Large intestine (tissue), 3 donors: ENCODE data around the gene CORIN. TPM values are rescaled to one million over a fixed set of nuclear protein-coding genes. Genes with fewer than 3 reads are reported as not detected.

ENCODE experiments used
- DNase-seq, 2 donors: peaks; one replicate each; pipeline versions ENCODE4 v3.0.0 to v3.0.0-alpha.2; 2013
- H3K27ac ChIP-seq: one replicate; pipeline ENCODE4 v1.5.1; 2013; ENCODE audit warnings: low read length
- H3K27me3 ChIP-seq: 2 replicates; pipeline ENCODE4 v1.6.1; 2013; ENCODE audit warnings: low read length; ENCODE audit not compliant: control insufficient read depth, insufficient read depth
- H3K36me3 ChIP-seq: 2 replicates; pipeline ENCODE4 v1.6.1; 2013; ENCODE audit warnings: low read length; ENCODE audit not compliant: control insufficient read depth, insufficient read depth
- H3K4me1 ChIP-seq: one replicate; pipeline ENCODE4 v1.6.1; 2013; ENCODE audit warnings: low read length; ENCODE audit not compliant: control insufficient read depth, insufficient read depth
- H3K4me3 ChIP-seq: one replicate; pipeline ENCODE4 v1.5.1; 2013; ENCODE audit warnings: low read length
- H3K9me3 ChIP-seq: one replicate; pipeline ENCODE4 v1.6.1; 2013; ENCODE audit warnings: mild to moderate bottlenecking, low read depth, low read length, moderate library complexity; ENCODE audit not compliant: control insufficient read depth
- WGBS: methylation state at CpG from one replicate; pipeline ENCODE4 v1.1.5; 2013; ENCODE audit warnings: low lambda C conversion rate; ENCODE audit not compliant: insufficient coverage; 5-methylcytosine and 5-hydroxymethylcytosine counted together
- polyA plus RNA-seq: library from polyadenylated mRNA; unstranded; fragments of 120-200 nt; gene quantifications from one replicate; pipeline ENCODE4 v1.2.1, GENCODE V29; 2013

CORIN gene
- polyA plus RNA-seq, 1 donor: 0.42 TPM

DNA sequence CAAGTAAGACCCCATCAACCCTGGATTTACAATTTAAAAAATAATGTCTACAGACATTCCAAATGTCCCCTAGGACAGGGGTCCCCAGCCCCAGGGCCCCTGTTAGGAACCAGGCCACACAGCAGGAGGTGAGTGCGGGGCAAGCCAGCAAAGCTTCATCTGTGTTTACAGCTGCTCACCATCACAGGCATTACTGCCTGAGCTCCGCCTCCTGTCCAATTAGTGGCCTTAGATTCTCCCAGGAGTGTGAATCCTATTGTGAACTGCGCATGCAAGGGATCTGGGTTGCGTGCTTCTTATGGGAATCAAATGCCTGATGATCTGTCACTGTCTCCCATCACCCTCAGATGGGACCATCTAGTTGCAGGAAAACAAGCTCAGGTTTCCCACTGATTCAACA lies 206.7 kb downstream of the CORIN start:
- no CpG with 5 or more reads among the region's 4 CpGs for WGBS
- H3K36me3 ChIP-seq: no peaks in the 10 kb centered on the region
- no peaks in the 10 kb centered on the region for H3K27me3 ChIP-seq

DNA sequence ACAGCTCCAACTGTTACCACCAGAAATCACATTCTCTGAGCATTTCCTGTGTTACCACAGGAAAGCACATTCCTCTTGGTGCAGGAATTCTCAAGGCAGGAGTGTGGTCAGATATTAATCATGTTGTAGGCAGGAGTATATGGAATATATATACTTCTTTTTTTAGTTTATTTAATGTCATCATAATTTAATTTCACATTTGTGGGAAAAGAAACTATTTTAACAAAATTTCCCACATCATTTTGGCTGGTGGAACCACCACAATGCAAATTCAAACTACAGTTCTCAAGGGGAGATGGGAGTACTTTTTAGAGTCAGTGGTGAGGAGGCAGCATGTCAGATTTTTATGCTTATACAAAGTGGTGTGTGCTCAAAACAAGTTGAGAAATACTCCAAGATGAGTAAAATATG lies 213.8 kb downstream of the CORIN start:
- H3K27ac ChIP-seq: no peak overlapping the region
- DNase-seq: no peak
- H3K36me3 ChIP-seq: no peaks in the 10 kb centered on the region
- H3K4me3 ChIP-seq: no peak overlapping the region
- H3K4me1 ChIP-seq: no peaks in the 10 kb centered on the region
- H3K9me3 ChIP-seq: no peaks in the 10 kb centered on the region
- H3K27me3 ChIP-seq: no peaks in the 10 kb centered on the region

More for the DNA sequence above, 206.7 kb downstream of the CORIN start:
- no peak overlapping the region for H3K4me3 ChIP-seq
- H3K9me3 ChIP-seq: no peaks in the 10 kb centered on the region
- no peaks in the 10 kb centered on the region for H3K4me1 ChIP-seq
- no peak for DNase-seq
- no peak overlapping the region for H3K27ac ChIP-seq

DNA sequence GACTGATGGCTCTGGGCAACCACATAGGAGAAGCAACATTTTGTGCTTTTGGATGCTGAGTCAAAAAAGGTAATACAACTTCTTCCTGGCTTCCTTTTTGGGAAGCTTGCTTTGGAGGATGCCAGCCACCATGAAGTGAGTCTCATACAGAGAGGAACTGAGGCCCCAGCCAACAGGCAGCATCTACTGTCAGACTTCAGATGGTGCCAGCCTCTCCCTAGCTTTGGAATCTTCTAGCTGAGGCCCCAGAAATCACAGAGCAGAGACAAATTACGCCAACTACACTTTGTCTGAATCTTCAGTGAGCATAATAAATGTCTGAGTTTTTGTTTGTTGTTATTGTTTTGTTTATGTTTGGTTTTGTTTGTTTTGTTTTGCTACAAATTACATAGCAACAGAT lies 216.7 kb downstream of the CORIN start:
- Histone ChIP-seq H3K36me3 (no peaks in the 10 kb centered on the region), H3K27me3 (no peaks in the 10 kb centered on the region), H3K27ac (no peak overlapping the region), H3K4me3 (no peak overlapping the region), H3K4me1 (no peaks in the 10 kb centered on the region), H3K9me3 (no peaks in the 10 kb centered on the region)
- no peak for DNase-seq
- no CpG with 5 or more reads among the region's 1 CpG for WGBS

DNA sequence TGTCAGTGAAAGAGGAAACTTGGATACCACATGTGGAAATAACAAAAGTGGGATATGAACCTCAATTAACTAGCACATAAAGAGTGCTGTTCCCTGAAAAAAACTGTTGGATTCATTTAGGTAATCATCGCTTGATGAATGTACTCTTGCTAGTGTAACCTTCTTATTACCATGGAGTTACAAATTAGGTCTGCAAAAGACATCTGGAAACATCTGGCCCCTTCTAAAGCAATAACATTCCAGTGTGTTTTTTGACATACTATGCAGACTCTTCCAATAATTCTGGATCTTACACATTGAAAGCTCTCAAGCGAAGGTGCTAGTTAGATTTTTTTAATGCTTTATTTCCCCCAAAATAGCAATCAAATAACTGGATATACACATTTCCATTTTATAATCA lies 218.2 kb downstream of the CORIN start:
- Histone ChIP-seq H3K27me3 (no peaks in the 10 kb centered on the region), H3K4me3 (no peak overlapping the region), H3K4me1 (no peaks in the 10 kb centered on the region), H3K27ac (no peak overlapping the region), H3K9me3 (no peaks in the 10 kb centered on the region), H3K36me3 (no peaks in the 10 kb centered on the region)
- no peak for DNase-seq
- 100% methylated on average over 1 of the region's 2 CpGs for WGBS

DNA sequence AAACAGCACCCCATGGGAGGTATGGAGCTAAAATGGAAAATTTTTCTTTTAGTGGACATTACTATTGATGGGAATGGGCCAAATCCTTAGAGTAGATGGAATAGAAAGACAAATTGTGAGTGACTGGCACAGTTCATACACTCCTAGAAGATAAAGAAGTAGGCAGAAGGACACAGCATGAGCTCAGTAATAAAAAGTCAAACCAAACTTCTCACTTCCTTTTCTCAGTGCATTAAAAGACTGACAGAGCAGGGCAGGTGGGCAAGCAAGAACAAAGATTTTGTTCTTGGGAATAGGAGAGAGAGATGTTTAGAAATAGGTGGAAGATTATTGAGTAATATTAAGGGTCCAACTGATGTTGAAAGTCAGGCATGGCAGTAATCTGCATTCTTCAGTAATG lies 220.3 kb downstream of the CORIN start:
- Histone ChIP-seq H3K27me3 (no peaks in the 10 kb centered on the region), H3K4me3 (no peak overlapping the region), H3K9me3 (no peaks in the 10 kb centered on the region), H3K4me1 (no peaks in the 10 kb centered on the region), H3K36me3 (no peaks in the 10 kb centered on the region), H3K27ac (no peak overlapping the region)
- no peak for DNase-seq

DNA sequence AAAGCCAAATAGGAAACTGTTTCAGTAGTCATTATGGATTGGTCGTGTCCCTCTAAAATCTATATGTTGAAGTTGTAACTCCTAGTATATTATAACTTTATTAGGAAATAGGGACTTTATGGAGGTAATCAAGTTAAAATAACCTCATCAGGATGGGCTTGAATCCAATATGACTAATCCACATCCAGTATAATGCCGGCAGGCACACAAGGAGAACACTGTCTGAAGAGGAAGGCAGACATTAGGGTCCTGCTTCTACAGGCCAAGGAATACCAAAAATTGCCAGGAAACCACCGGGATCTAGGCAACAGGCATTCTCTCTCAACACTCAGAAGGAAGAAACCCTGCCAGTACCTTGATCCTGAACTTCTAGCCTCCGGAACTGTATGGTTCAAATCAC lies 222.5 kb downstream of the CORIN start:
- no CpG with 5 or more reads among the region's 4 CpGs for WGBS
- Histone ChIP-seq H3K27ac (no peak overlapping the region), H3K36me3 (no peaks in the 10 kb centered on the region), H3K27me3 (no peaks in the 10 kb centered on the region), H3K4me1 (no peaks in the 10 kb centered on the region), H3K9me3 (no peaks in the 10 kb centered on the region), H3K4me3 (no peak overlapping the region)
- DNase-seq: no peak

DNA sequence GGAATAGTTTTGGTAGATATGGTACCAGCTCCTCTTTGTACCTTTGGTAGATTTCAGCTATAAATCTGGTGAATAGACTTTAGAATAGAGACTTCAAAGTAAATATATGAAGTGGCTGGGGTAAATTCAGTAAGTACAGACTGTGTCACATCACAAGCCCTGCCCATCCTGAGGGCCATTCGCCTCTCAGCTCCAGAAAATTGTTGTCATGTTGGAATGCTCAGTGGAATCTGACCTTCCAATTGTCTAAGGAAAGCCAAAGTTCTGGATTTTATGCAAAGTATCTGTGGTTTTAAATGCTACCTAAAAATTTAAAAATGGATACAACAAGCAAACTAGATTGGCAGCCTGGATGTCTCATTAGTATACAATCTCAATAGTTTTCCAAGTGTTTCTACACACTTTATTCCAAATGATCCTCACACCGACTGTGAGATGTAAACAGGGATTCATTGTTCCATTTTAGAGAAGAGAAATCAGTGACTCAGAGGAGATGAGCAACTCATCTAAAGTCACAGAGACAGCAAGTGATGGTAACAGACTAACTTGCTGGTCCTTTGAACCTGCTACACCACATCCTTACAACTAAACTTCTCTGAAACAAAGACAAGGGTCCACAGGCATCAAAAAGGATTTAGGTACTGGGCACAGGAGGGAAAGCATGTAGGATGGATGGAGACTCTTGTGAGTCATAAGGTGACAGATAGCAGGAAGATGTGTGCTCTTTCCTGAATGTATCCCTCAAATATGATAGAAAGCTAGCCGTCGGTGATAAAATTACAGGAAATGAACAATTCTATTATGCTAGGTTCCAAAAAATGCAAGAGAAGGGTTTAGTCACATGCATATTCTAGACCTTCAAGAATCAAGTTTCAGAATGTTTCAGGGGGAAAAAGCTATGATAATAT lies 225.5 kb downstream of the CORIN start:
- H3K9me3 ChIP-seq: no peaks in the 10 kb centered on the region
- WGBS: 50% methylated on average over 2 of the region's 4 CpGs

DNA sequence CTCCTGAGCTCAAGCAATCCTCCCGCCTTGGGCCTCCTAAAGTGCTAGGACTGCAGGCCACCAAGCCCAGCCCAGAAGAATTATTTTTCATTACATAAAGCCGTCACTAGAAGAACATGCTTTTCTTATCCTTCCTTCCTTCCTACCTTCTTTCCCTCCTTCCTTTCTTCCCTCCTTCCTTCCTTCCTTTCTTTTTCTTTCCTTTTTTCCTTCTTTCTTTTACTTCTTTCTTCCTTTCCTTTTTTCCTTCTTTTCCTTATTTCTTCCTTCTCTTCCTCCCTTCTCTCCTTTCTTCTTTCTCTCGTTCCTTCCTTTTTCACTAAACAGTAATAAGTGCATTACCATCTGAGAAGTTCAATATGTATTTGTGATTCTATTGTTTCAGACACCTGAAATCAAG lies 231.4 kb downstream of the CORIN start:
- no peak overlapping the region for H3K27ac ChIP-seq
- H3K4me3 ChIP-seq: no peak overlapping the region
- H3K4me1 ChIP-seq: no peaks in the 10 kb centered on the region
- WGBS: 92% methylated on average over 3 of the region's 3 CpGs
- H3K36me3 ChIP-seq: no peaks in the 10 kb centered on the region
- no peak for DNase-seq
- H3K9me3 ChIP-seq: no peaks in the 10 kb centered on the region
- no peaks in the 10 kb centered on the region for H3K27me3 ChIP-seq

More for the DNA sequence above, 225.5 kb downstream of the CORIN start:
- no peak overlapping the region for H3K27ac ChIP-seq
- no peaks in the 10 kb centered on the region for H3K4me1 ChIP-seq
- no peak overlapping the region for H3K4me3 ChIP-seq
- no peak for DNase-seq
- no peaks in the 10 kb centered on the region for H3K36me3 ChIP-seq
- H3K27me3 ChIP-seq: no peaks in the 10 kb centered on the region

DNA sequence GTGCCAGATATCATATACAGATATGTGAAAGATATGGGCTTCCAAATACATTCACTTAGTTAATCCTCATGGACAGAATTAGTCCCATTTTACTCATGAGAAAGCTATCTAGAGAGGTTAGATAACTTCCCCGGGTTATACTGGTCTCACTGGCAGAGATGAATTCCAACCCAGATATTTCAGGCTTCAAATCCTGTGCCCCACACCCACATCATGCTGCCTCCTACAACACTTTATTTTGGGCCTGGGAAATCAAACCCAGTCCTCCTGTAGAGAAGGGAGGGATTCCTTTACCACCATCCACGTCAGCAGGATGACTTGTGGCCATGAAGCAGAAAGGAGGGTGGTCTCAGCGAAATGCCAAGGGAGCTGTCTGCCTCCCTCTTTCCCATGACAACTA lies 239.0 kb downstream of the CORIN start:
- Histone ChIP-seq H3K9me3 (no peaks in the 10 kb centered on the region), H3K4me1 (no peaks in the 10 kb centered on the region), H3K27me3 (no peaks in the 10 kb centered on the region), H3K36me3 (no peaks in the 10 kb centered on the region), H3K4me3 (no peak overlapping the region), H3K27ac (no peak overlapping the region)
- no CpG with 5 or more reads among the region's 3 CpGs for WGBS
- DNase-seq: no peak

DNA sequence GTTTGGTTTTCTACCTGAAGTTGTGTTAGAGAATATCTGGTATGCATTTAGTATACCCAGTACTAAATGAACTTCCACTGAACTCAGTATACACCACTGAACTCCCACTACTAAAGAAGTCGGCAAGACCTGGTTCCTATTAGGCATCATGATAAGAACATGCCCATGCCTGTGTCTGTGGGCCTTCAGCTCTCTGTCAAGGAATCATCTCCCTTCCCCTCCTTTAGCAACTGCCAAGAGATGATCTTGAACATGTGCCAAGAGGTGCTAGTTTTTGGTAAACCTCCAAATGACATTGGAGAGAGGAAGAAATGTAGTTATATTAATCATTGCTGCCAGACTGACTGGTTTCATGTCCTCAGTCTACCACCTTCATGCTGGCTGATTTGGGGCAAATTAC lies 239.5 kb downstream of the CORIN start:
- H3K9me3 ChIP-seq: no peaks in the 10 kb centered on the region
- no peak for DNase-seq
- WGBS: no CpG with 5 or more reads among the region's 1 CpG

DNA sequence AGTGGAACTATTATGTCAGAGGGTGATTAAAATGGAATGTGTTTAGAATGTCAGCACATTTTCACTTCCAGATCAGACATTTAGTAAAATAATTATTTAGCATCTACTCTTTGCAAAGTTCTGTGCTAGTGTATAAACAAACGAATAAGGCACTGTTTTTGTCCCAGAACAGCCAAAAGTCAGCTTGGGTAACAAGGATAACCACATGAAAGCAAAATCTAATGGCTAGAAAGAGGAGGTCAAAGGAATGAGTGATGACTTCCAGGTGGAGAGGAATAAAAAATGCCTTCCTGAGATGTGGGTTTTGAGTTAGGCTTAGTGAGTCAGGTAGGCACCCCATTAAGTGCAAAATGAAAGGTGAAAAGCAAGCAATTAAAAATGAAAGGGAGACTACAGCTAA lies 240.2 kb downstream of the CORIN start:
- no CpG with 5 or more reads among the region's 1 CpG for WGBS
- Histone ChIP-seq H3K9me3 (no peaks in the 10 kb centered on the region), H3K4me3 (no peak overlapping the region), H3K36me3 (no peaks in the 10 kb centered on the region), H3K27ac (no peak overlapping the region), H3K27me3 (no peaks in the 10 kb centered on the region), H3K4me1 (no peaks in the 10 kb centered on the region)
- DNase-seq: no peak

More for the DNA sequence above, 239.5 kb downstream of the CORIN start:
- Histone ChIP-seq H3K27ac (no peak overlapping the region), H3K36me3 (no peaks in the 10 kb centered on the region), H3K4me3 (no peak overlapping the region), H3K27me3 (no peaks in the 10 kb centered on the region), H3K4me1 (no peaks in the 10 kb centered on the region)
